ENCODE results near the gene APLNR. TPM values are rescaled to one million over a fixed set of nuclear protein-coding genes. Genes with fewer than 3 reads are reported as not detected.

APLNR gene
- total and polyA plus RNA-seq, 10 donors: 3.0 to 319 (median 108) TPM

DNA sequence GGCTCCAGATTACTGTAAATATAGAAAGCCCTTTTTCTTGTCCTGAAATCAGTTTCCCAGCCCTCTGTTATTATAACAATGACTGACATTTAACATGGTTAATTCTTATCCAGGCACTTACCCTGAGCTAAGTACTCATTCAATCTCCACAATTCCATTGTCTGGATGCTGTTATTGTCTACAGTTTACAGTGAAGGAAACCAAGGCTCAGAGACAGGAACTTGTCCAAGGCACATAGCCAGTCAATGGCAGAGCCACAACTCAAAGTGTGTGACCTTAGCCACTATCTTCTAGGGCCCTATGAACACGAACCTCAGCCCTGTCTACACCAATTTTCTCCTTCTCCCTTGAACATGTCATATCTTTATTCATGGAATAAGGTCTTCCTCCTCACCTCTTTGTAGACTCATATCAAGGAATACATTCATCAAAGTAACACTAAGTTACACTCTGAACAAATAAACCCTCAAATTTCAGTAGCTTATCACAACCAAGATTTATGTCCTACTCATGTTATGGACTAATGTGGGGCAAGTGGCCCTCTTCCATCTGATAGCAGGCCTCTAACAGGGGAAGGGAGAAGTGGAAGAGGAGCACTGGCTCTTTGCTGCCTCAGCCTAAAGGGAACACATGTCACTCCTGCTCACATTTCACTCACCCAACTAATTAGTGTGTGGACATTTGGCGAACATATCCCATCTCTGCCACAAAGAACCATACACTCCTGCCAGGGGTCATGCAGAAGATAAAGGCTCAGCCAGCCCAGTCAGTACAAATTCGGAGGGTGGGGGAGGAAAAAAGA, 39.3 kb upstream of the APLNR start:
- whole genome bisulfite sequencing, 5 donors: 58 to 78% (median 69%) methylated on average over 3 of the region's 3 CpGs
- Histone ChIP-seq H3K27ac (peak overlapping the region in 7 of 8 donors; percentile 30 to 80 (median 58)), H3K4me3 (no peak overlapping the region), H3K4me1 (peaks cover 0 to 36% (median 18%) of the 10 kb centered on the region in 6 donors), H3K27me3 (replicated peaks in 1 of 7) (peaks cover 0 to 27% (median 0%) of the 10 kb centered on the region in 7 donors), H3K9me3 (peaks cover 0 to 18% (median 6%) of the 10 kb centered on the region in 8 donors), H3K36me3 (no peaks in the 10 kb centered on the region)
- no peak for DNase-seq
- intact Hi-C loops (cut with DNase I; ENCODE audit: low total_unique reads): no loop called here
- TF ChIP-seq POLR2A (IDR thresholded peaks at IDR 0.05): no peak
- TF ChIP-seq, protein P1, sequence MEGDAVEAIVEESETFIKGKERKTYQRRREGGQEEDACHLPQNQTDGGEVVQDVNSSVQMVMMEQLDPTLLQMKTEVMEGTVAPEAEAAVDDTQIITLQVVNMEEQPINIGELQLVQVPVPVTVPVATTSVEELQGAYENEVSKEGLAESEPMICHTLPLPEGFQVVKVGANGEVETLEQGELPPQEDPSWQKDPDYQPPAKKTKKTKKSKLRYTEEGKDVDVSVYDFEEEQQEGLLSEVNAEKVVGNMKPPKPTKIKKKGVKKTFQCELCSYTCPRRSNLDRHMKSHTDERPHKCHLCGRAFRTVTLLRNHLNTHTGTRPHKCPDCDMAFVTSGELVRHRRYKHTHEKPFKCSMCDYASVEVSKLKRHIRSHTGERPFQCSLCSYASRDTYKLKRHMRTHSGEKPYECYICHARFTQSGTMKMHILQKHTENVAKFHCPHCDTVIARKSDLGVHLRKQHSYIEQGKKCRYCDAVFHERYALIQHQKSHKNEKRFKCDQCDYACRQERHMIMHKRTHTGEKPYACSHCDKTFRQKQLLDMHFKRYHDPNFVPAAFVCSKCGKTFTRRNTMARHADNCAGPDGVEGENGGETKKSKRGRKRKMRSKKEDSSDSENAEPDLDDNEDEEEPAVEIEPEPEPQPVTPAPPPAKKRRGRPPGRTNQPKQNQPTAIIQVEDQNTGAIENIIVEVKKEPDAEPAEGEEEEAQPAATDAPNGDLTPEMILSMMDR (IDR thresholded peaks at IDR 0.05 in 8 of 11, conservative IDR thresholded peaks at IDR 0.05 in 3 of 11): no peak
- no peak for TF ChIP-seq POLR2AphosphoS5 (IDR thresholded peaks at IDR 0.05)

DNA sequence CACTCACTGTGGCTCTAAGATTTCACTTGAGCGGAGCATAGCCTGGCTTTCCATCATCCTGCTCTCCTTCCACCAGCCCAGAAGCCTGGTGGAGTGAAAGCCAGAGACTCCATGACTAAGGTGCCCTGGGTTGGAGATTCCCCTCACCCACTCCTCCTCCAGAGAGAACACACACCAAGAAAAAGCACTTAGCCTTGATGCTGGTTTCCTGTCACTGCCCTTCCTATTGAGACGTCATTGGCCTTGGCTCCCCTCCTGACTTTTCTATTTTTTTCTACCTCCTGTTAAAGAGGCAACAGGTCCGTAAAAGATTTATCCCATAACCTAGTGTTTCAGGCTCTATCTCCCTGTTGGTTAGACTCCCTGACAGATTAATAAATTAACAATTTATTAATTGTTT, 38.5 kb upstream of the APLNR start:
- H3K36me3 ChIP-seq: no peaks in the 10 kb centered on the region
- TF ChIP-seq POLR2AphosphoS5 (IDR thresholded peaks at IDR 0.05) (peak in 1 of 3 donors; percentile 32), POLR2A (IDR thresholded peaks at IDR 0.05) (no peak)
- TF ChIP-seq, protein P1 (IDR thresholded peaks at IDR 0.05 in 8 of 11, conservative IDR thresholded peaks at IDR 0.05 in 3 of 11): no peak
- intact Hi-C loops (cut with DNase I; ENCODE audit: low total_unique reads): no loop called here
- no peak overlapping the region for H3K4me3 ChIP-seq
- peaks cover 0 to 27% (median 0%) of the 10 kb centered on the region in 7 donors for H3K27me3 ChIP-seq (replicated peaks in 1 of 7)
- 29 to 39% (median 35%) methylated on average over 3 of the region's 3 CpGs for WGBS, 5 donors
- DNase-seq: no peak
- H3K4me1 ChIP-seq: peaks cover 0 to 37% (median 18%) of the 10 kb centered on the region in 6 donors
- H3K9me3 ChIP-seq: peaks cover 0 to 16% (median 6%) of the 10 kb centered on the region in 8 donors
- H3K27ac ChIP-seq: peak overlapping the region in 7 of 8 donors; percentile 30 to 80 (median 58)

DNA sequence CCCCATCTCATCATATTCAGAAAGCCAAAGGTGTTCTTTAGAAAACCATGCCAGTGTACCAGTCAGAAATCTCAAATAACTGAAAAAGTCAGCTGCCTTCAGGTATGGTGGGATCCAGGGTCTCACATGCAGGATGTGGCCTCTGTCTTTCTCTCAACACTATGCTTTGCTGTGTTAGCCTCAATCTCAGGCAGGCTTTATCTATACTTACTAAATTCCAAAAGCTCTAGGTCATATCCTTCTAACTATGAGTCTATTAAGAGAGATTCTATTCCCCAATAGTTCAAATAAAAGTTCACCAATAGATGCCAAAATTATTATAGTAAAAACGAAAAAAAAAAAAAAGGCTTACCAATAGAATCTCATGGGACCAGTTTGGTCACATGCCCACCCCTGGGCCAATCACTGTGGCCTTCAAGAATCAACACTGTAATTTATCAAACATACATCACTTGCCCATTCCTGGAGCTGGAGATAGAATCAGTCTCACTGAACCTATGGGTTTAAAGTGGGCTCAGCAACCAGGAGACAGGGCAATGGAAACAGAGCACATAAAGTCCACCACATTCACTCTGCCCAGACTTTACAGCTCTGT, 38.0 kb upstream of the APLNR start:
- H3K9me3 ChIP-seq: peaks cover 0 to 16% (median 6%) of the 10 kb centered on the region in 8 donors
- intact Hi-C loops (cut with DNase I; ENCODE audit: low total_unique reads): no loop called here
- no peaks in the 10 kb centered on the region for H3K36me3 ChIP-seq
- H3K27ac ChIP-seq: peak overlapping the region in 7 of 8 donors; percentile 30 to 80 (median 58)
- H3K4me3 ChIP-seq: no peak overlapping the region
- TF ChIP-seq POLR2A (IDR thresholded peaks at IDR 0.05) (no peak), POLR2AphosphoS5 (IDR thresholded peaks at IDR 0.05) (no peak)
- TF ChIP-seq, protein P1 (IDR thresholded peaks at IDR 0.05 in 8 of 11, conservative IDR thresholded peaks at IDR 0.05 in 3 of 11): no peak
- H3K27me3 ChIP-seq (replicated peaks in 1 of 7): peaks cover 0 to 27% (median 0%) of the 10 kb centered on the region in 7 donors
- H3K4me1 ChIP-seq: peaks cover 0 to 43% (median 18%) of the 10 kb centered on the region in 6 donors
- DNase-seq: no peak
- WGBS, 5 donors: 41 to 71% (median 46%) methylated on average over 1 of the region's 1 CpG
